B cell (primary cell): ENCODE results near the gene HS6ST2. TPM values are rescaled to one million over a fixed set of nuclear protein-coding genes. Genes with fewer than 3 reads are reported as not detected.

Experiments
- ATAC-seq: fragments of 200-7000 bp; cut with Tn5 transposase; one replicate; pipeline ENCODE4 v1.10.0; 2021; ENCODE audit warnings: low read depth, mild to moderate bottlenecking, moderate number of reproducible peaks, moderate library complexity
- CTCF ChIA-PET: fragments of 350-600 bp; sonication (Branson Sonifier 250); formaldehyde crosslinking; loops from one replicate; lab custom pipeline; 2021; ENCODE audit warnings: antibody characterized with exemption, inconsistent platforms; lab: Charles Lee
- POLR2A ChIA-PET: fragments of 350-600 bp; sonication (Branson Sonifier 250); formaldehyde crosslinking; loops from one replicate; lab custom pipeline; 2021; ENCODE audit warnings: antibody characterized with exemption; lab: Charles Lee
- DNase-seq: peaks from one replicate; pipeline ENCODE4 v3.0.0; 2013
- H2AFZ ChIP-seq: 2 replicates; pipeline ENCODE4 v1.6.1; 2012; ENCODE audit warnings: mild to moderate bottlenecking, low read depth, low read length; ENCODE audit not compliant: insufficient read depth, poor library complexity, severe bottlenecking
- H3K27ac ChIP-seq, 2 donors: 1 replicate in 1 of 2; 2 replicates in 1 of 2; pipeline ENCODE4 v1.5.1; 2012 to 2013; ENCODE audit warnings: low read length in 2 of 2, mild to moderate bottlenecking in 2 of 2, moderate library complexity in 1 of 2
- H3K27me3 ChIP-seq, 4 experiments: fragments of 200-600 bp in 1 of 4; sonication (generic) in 1 of 4; replicated peaks in 1 of 4; 1 replicate in 2 of 4; 2 replicates in 2 of 4; pipeline versions ENCODE4 v1.6.1 to v1.7.0; 2013 to 2016; ENCODE audit warnings: low read length in 3 of 4, mild to moderate bottlenecking in 2 of 4, mixed read lengths in 1 of 4, moderate library complexity in 1 of 4; ENCODE audit not compliant: insufficient read depth in 4 of 4, control insufficient read depth in 3 of 4; ENCODE audit errors: control extremely low read depth in 1 of 4
- H3K36me3 ChIP-seq, 2 experiments: replicated peaks in 1 of 2; 1 replicate in 1 of 2; 2 replicates in 1 of 2; pipeline versions ENCODE4 v1.6.1 to v1.7.1; 2013; ENCODE audit warnings: low read length in 1 of 2; ENCODE audit not compliant: insufficient read depth in 2 of 2, control insufficient read depth in 1 of 2; ENCODE audit errors: control extremely low read depth in 1 of 2, extremely low read depth in 1 of 2
- H3K4me1 ChIP-seq, 2 donors: fragments of 200-600 bp in 1 of 2; sonication (generic) in 1 of 2; 1 replicate in 1 of 2; 2 replicates in 1 of 2; pipeline versions ENCODE4 v1.5.1 to v1.6.1; 2013 to 2017; ENCODE audit warnings: low read length in 2 of 2; ENCODE audit not compliant: control insufficient read depth in 2 of 2, insufficient read depth in 2 of 2
- H3K4me2 ChIP-seq: replicated peaks from 2 replicates; pipeline ENCODE3; 2012; ENCODE audit warnings: mild to moderate bottlenecking, low read depth, low read length; ENCODE audit not compliant: poor library complexity, severe bottlenecking
- H3K4me3 ChIP-seq, 5 experiments: fragments of 200-600 bp in 1 of 5; sonication (generic) in 1 of 5; 1 replicate in 3 of 5; 2 replicates in 2 of 5; pipeline versions ENCODE4 v1.5.1 to v1.7.0; 2011 to 2016; ENCODE audit warnings: low read length in 4 of 5, mild to moderate bottlenecking in 4 of 5, low read depth in 2 of 5, control low read depth in 1 of 5, moderate library complexity in 1 of 5; ENCODE audit not compliant: insufficient read depth in 1 of 5; ENCODE audit errors: control extremely low read depth in 1 of 5, extremely low read depth in 1 of 5
- H3K79me2 ChIP-seq: fragments of 200-600 bp; sonication (generic); one replicate; pipeline ENCODE4 v1.6.0; 2016; ENCODE audit warnings: low read length; ENCODE audit not compliant: control insufficient read depth, insufficient read depth
- H3K9ac ChIP-seq: fragments of 200-600 bp; sonication (generic); 2 replicates; pipeline ENCODE4 v1.6.1; 2017; ENCODE audit warnings: mild to moderate bottlenecking, low read length, moderate library complexity
- H3K9me3 ChIP-seq, 3 donors: one replicate each; pipeline versions ENCODE4 v1.6.1 to v1.7.1; 2013; ENCODE audit warnings: low read length in 2 of 3; ENCODE audit not compliant: control insufficient read depth in 2 of 3, insufficient read depth in 1 of 3; ENCODE audit errors: control extremely low read depth in 1 of 3
- H4K20me1 ChIP-seq: 2 replicates; pipeline ENCODE4 v1.6.0; 2012; ENCODE audit warnings: mild to moderate bottlenecking, low read length; ENCODE audit not compliant: insufficient read depth, control insufficient read depth, poor library complexity, severe bottlenecking
- H3K27ac Mint-ChIP-seq: one replicate; pipeline ENCODE4 v1.8.0; 2021; ENCODE audit warnings: mixed read lengths
- H3K27me3 Mint-ChIP-seq: one replicate; pipeline ENCODE4 v1.8.0; 2021; ENCODE audit warnings: mixed read lengths
- H3K4me1 Mint-ChIP-seq: one replicate; pipeline ENCODE4 v1.8.0; 2021; ENCODE audit warnings: mixed read lengths
- H3K4me3 Mint-ChIP-seq: one replicate; pipeline ENCODE4 v1.8.0; 2021; ENCODE audit warnings: mixed read lengths
- H3K9me3 Mint-ChIP-seq: one replicate; pipeline ENCODE4 v1.8.0; 2022; ENCODE audit warnings: mixed read lengths; ENCODE audit not compliant: insufficient read depth
- CTCF ChIP-seq: fragments of 200-600 bp; IDR thresholded peaks from one replicate; pipeline ENCODE4 v1.8.0; 2022; ENCODE audit warnings: antibody characterized with exemption, mild to moderate bottlenecking
- EZH2 ChIP-seq: IDR thresholded peaks from 2 replicates; pipeline ENCODE4 v1.6.1; 2012; ENCODE audit warnings: borderline replicate concordance, low read depth, mild to moderate bottlenecking, moderate library complexity, low read length; ENCODE audit not compliant: insufficient read depth, poor library complexity, severe bottlenecking
- WGBS: methylation state at CpG from one replicate; pipeline ENCODE4 v1.1.5; 2013; ENCODE audit warnings: missing lambda C conversion rate; ENCODE audit not compliant: insufficient coverage; 5-methylcytosine and 5-hydroxymethylcytosine counted together
- intact Hi-C: fragments of 100-400 bp; cut with micrococcal nuclease; formaldehyde crosslinking; loops from one replicate; pipeline ENCODE4 v1.10.0; 2022
- polyA plus RNA-seq: library from polyadenylated mRNA; depleted of rRNA; stranded (reverse); fragments of >200 nt; gene quantifications from 2 replicates; pipeline ENCODE4 v1.2.3, GENCODE V29; 2012
- total RNA-seq, 2 donors: library from RNA; stranded (reverse); fragments of 120-200 nt in 1 of 2; gene quantifications; 1 replicate in 1 of 2; 2 replicates in 1 of 2; pipeline versions ENCODE4 v1.2.3 to v1.2.4, GENCODE V29; 2013 to 2022

The HS6ST2 gene
- total and polyA plus RNA-seq, 2 donors (not counting 1 experiment from before 2014, with no cell fraction given), result not detected

GRCh38 chrX:132622130-132622529 lies 336.3 kb downstream of the HS6ST2 start:
- Mint-ChIP-seq H3K27ac (no peak overlapping the region), H3K4me3 (no peak overlapping the region), H3K4me1 (peaks cover 11% of the 10 kb centered on the region), H3K27me3 (no peaks in the 10 kb centered on the region), H3K9me3 (no peaks in the 10 kb centered on the region)
- Histone ChIP-seq H3K27ac (no peak overlapping the region), H4K20me1 (no peaks in the 10 kb centered on the region), H3K9ac (no peak overlapping the region), H3K4me3 (no peak overlapping the region), H3K9me3 (no peaks in the 10 kb centered on the region), H3K4me2 (no peak overlapping the region), H3K4me1 (peaks cover 19 to 23% of the 10 kb centered on the region in 2 donors), H3K36me3 (no peaks in the 10 kb centered on the region), H3K27me3 (no peaks in the 10 kb centered on the region), H3K79me2 (no peaks in the 10 kb centered on the region), H2AFZ (no peak overlapping the region)
- ChIA-PET CTCF (interaction anchor here (0.6 to 2.2 kb wide), 7 partner anchors 10 to 781 kb away, joined by 3 to 11 read pairs (median 4); partner anchors contain the start of gene RAP2C), POLR2A (no interaction called here)
- no peak for TF ChIP-seq EZH2
- TF ChIP-seq CTCF, result no peak
- WGBS, result 80% methylated on average over 2 of the region's 4 CpGs
- ATAC-seq (no peak), DNase-seq (peak; percentile 3)
- intact Hi-C loops, result no loop called here

- Histone ChIP-seq H3K27me3 (no peaks in the 10 kb centered on the region), H3K9ac (no peak overlapping the region), H3K36me3 (no peaks in the 10 kb centered on the region), H3K9me3 (no peaks in the 10 kb centered on the region), H3K4me2 (no peak overlapping the region), H3K4me3 (no peak overlapping the region), H2AFZ (no peak overlapping the region), H3K4me1 (peaks cover 16 to 18% of the 10 kb centered on the region in 2 donors), H3K27ac (no peak overlapping the region), H3K79me2 (no peaks in the 10 kb centered on the region), H4K20me1 (no peaks in the 10 kb centered on the region)
- POLR2A ChIA-PET, result no interaction called here
- intact Hi-C loops, result loop anchor here (10.0 kb wide), 1 partner anchor 764 kb away; no protein-coding TSS in a partner anchor
- DNase-seq (no peak), ATAC-seq (no peak)
- H3K9me3 Mint-ChIP-seq, result no peaks in the 10 kb centered on the region
- no CpG with 5 or more reads among the region's 3 CpGs for WGBS
- no peak for TF ChIP-seq CTCF
- peaks cover 10% of the 10 kb centered on the region for H3K4me1 Mint-ChIP-seq
- no peak overlapping the region for H3K27ac Mint-ChIP-seq
- H3K4me3 Mint-ChIP-seq, result no peak overlapping the region
- CTCF ChIA-PET, result interaction anchor here (1.6 to 1.9 kb wide), 2 partner anchors 12 to 393 kb away, joined by 4 to 6 read pairs; no protein-coding TSS in a partner anchor
- H3K27me3 Mint-ChIP-seq, result no peaks in the 10 kb centered on the region
Observed at GRCh38 chrX:132618810-132619209, 339.6 kb downstream of the HS6ST2 start.
